Activated CD4-positive, alpha-beta T cell treated with anti-CD3 and anti-CD28 coated beads, Interleukin-2, amount 10 ng/mL, durations not matched to agents 24 days and 14 days (primary cell): ENCODE results near the gene B3GNT9. TPM values are rescaled to one million over a fixed set of nuclear protein-coding genes. Genes with fewer than 3 reads are reported as not detected.

Experiments used
- DNase-seq: peaks from one replicate; pipeline ENCODE4 v3.0.0; 2022
- H3K27ac Mint-ChIP-seq: one replicate; pipeline ENCODE4 v1.8.0; 2022; ENCODE audit warnings: mild to moderate bottlenecking, mixed read lengths
- H3K27me3 Mint-ChIP-seq: one replicate; pipeline ENCODE4 v1.8.0; 2022; ENCODE audit warnings: mixed read lengths
- H3K36me3 Mint-ChIP-seq: one replicate; pipeline ENCODE4 v1.8.0; 2022; ENCODE audit warnings: low read depth, mild to moderate bottlenecking, mixed read lengths
- H3K4me1 Mint-ChIP-seq: one replicate; pipeline ENCODE4 v1.8.0; 2021; ENCODE audit warnings: mixed read lengths
- H3K4me3 Mint-ChIP-seq: one replicate; pipeline ENCODE4 v1.8.0; 2022; ENCODE audit warnings: mild to moderate bottlenecking, moderate library complexity, mixed read lengths
- H3K9me3 Mint-ChIP-seq: one replicate; pipeline ENCODE4 v1.8.0; 2021; ENCODE audit warnings: mixed read lengths
- intact Hi-C: fragments of 100-400 bp; cut with micrococcal nuclease; formaldehyde crosslinking; loops from one replicate; pipeline ENCODE4 v1.15.1; 2023
- total RNA-seq: library from RNA; stranded (reverse); gene quantifications from 2 replicates; pipeline ENCODE4 v1.2.3, GENCODE V29; 2022

B3GNT9 gene
- total RNA-seq, 1 donor from 2014 or later = 5.6 TPM

- intact Hi-C loops = no loop called here
Measured at GRCh38 chr16:67191411-67191994, 40.7 kb upstream of the B3GNT9 start.

GRCh38 chr16:67190448-67191399 lies 39.9 kb upstream of the B3GNT9 start:
- DNase-seq = no peak
- peaks cover 34% of the 10 kb centered on the region for H3K36me3 Mint-ChIP-seq
- H3K4me3 Mint-ChIP-seq = no peak overlapping the region
- peaks cover under 1% of the 10 kb centered on the region for H3K27me3 Mint-ChIP-seq
- peak overlapping the region; percentile 88 for H3K27ac Mint-ChIP-seq
- H3K9me3 Mint-ChIP-seq = no peaks in the 10 kb centered on the region
- H3K4me1 Mint-ChIP-seq = peaks cover 25% of the 10 kb centered on the region
- intact Hi-C loops = no loop called here

More at GRCh38 chr16:67191411-67191994, 40.7 kb upstream of the B3GNT9 start:
- peaks cover 25% of the 10 kb centered on the region for H3K4me1 Mint-ChIP-seq
- peak overlapping the region; percentile 93 for H3K4me3 Mint-ChIP-seq
- no peaks in the 10 kb centered on the region for H3K9me3 Mint-ChIP-seq
- peak overlapping the region; percentile 88 for H3K27ac Mint-ChIP-seq
- H3K27me3 Mint-ChIP-seq = no peaks in the 10 kb centered on the region
- DNase-seq = no peak
- H3K36me3 Mint-ChIP-seq = peaks cover 40% of the 10 kb centered on the region

GRCh38 chr16:67190041-67190440 lies 39.2 kb upstream of the B3GNT9 start, which contains the start of gene EXOC3L1:
TSS of gene EXOC3L1 (minus strand) at chr16:67190136. CDS start at chr16:67189676, 460 bp downstream.
- intact Hi-C loops = no loop called here
- DNase-seq = no peak
- Mint-ChIP-seq H3K27me3 (peaks cover 7% of the 10 kb centered on the region), H3K36me3 (peaks cover 27% of the 10 kb centered on the region), H3K4me1 (peaks cover 32% of the 10 kb centered on the region), H3K27ac (no peak within 1 kb of the TSS), H3K9me3 (no peaks in the 10 kb centered on the region), H3K4me3 (no peak within 1 kb of the TSS)

- peaks cover 17% of the 10 kb centered on the region for H3K36me3 Mint-ChIP-seq
- H3K27me3 Mint-ChIP-seq = peaks cover 8% of the 10 kb centered on the region
- H3K27ac Mint-ChIP-seq = no peak overlapping the region
- DNase-seq = no peak
- H3K4me1 Mint-ChIP-seq = peaks cover 27% of the 10 kb centered on the region
- intact Hi-C loops = no loop called here
- no peaks in the 10 kb centered on the region for H3K9me3 Mint-ChIP-seq
- H3K4me3 Mint-ChIP-seq = no peak overlapping the region
Measured at GRCh38 chr16:67188798-67189197, 38.0 kb upstream of the B3GNT9 start.

- Mint-ChIP-seq H3K27me3 (peaks cover 8% of the 10 kb centered on the region), H3K4me1 (peaks cover 22% of the 10 kb centered on the region), H3K27ac (no peak overlapping the region), H3K9me3 (no peaks in the 10 kb centered on the region), H3K36me3 (peaks cover 12% of the 10 kb centered on the region), H3K4me3 (no peak overlapping the region)
- intact Hi-C loops = no loop called here
- no peak for DNase-seq
Measured at GRCh38 chr16:67188323-67188722, 37.5 kb upstream of the B3GNT9 start.

- no peak overlapping the region for H3K27ac Mint-ChIP-seq
- H3K4me1 Mint-ChIP-seq = peaks cover 16% of the 10 kb centered on the region
- H3K4me3 Mint-ChIP-seq = no peak overlapping the region
- intact Hi-C loops = no loop called here
- H3K27me3 Mint-ChIP-seq = peaks cover 8% of the 10 kb centered on the region
- H3K9me3 Mint-ChIP-seq = no peaks in the 10 kb centered on the region
- H3K36me3 Mint-ChIP-seq = peaks cover 4% of the 10 kb centered on the region
- DNase-seq = no peak
Measured at GRCh38 chr16:67187175-67187890, 36.5 kb upstream of the B3GNT9 start.

- intact Hi-C loops = no loop called here
Measured at GRCh38 chr16:67186550-67186950, 35.8 kb upstream of the B3GNT9 start.

GRCh38 chr16:67185651-67186134 lies 34.9 kb upstream of the B3GNT9 start:
- intact Hi-C loops = loop anchor here (1.0 kb wide), 3 partner anchors 167 to 231 kb away; no protein-coding TSS in a partner anchor
- H3K36me3 Mint-ChIP-seq = no peaks in the 10 kb centered on the region
- H3K27ac Mint-ChIP-seq = peak overlapping the region; percentile 75
- no peaks in the 10 kb centered on the region for H3K9me3 Mint-ChIP-seq
- no peak for DNase-seq
- H3K27me3 Mint-ChIP-seq = peaks cover 8% of the 10 kb centered on the region
- H3K4me3 Mint-ChIP-seq = no peak overlapping the region
- peaks cover 8% of the 10 kb centered on the region for H3K4me1 Mint-ChIP-seq

More at GRCh38 chr16:67186550-67186950, 35.8 kb upstream of the B3GNT9 start:
- H3K36me3 Mint-ChIP-seq = peaks cover 2% of the 10 kb centered on the region
- H3K4me3 Mint-ChIP-seq = no peak overlapping the region
- H3K27ac Mint-ChIP-seq = no peak overlapping the region
- H3K4me1 Mint-ChIP-seq = peaks cover 12% of the 10 kb centered on the region
- H3K27me3 Mint-ChIP-seq = peaks cover 8% of the 10 kb centered on the region
- no peaks in the 10 kb centered on the region for H3K9me3 Mint-ChIP-seq
- no peak for DNase-seq

- intact Hi-C loops = loop anchor here (1.0 kb wide), 3 partner anchors 167 to 231 kb away; no protein-coding TSS in a partner anchor
- H3K27ac Mint-ChIP-seq = peak overlapping the region; percentile 75
Measured at GRCh38 chr16:67184995-67185650, 34.3 kb upstream of the B3GNT9 start.

GRCh38 chr16:67184453-67184994 lies 33.7 kb upstream of the B3GNT9 start:
- DNase-seq = no peak
- no peaks in the 10 kb centered on the region for H3K9me3 Mint-ChIP-seq
- peaks cover 2% of the 10 kb centered on the region for H3K36me3 Mint-ChIP-seq
- no peak overlapping the region for H3K4me3 Mint-ChIP-seq
- peak overlapping the region; percentile 45 for H3K27ac Mint-ChIP-seq
- peaks cover 8% of the 10 kb centered on the region for H3K27me3 Mint-ChIP-seq
- peaks cover 12% of the 10 kb centered on the region for H3K4me1 Mint-ChIP-seq
- intact Hi-C loops = no loop called here

More at GRCh38 chr16:67184995-67185650, 34.3 kb upstream of the B3GNT9 start:
- H3K9me3 Mint-ChIP-seq = no peaks in the 10 kb centered on the region
- H3K36me3 Mint-ChIP-seq = no peaks in the 10 kb centered on the region
- H3K4me3 Mint-ChIP-seq = no peak overlapping the region
- DNase-seq = peak; percentile 96
- peaks cover 8% of the 10 kb centered on the region for H3K27me3 Mint-ChIP-seq
- peaks cover 8% of the 10 kb centered on the region for H3K4me1 Mint-ChIP-seq

- H3K9me3 Mint-ChIP-seq = no peaks in the 10 kb centered on the region
Measured at GRCh38 chr16:67183627-67184452, 33.0 kb upstream of the B3GNT9 start, which contains the start of gene MATCAP1. TSS of gene MATCAP1 (minus strand) at chr16:67183963. CDS start at chr16:67180610, 3,353 bp downstream.

GRCh38 chr16:67183284-67183626 lies 32.5 kb upstream of the B3GNT9 start:
- intact Hi-C loops = loop anchor here (1.0 to 2.0 kb wide), 5 partner anchors 9 to 64 kb away; partner anchors contain the start of genes E2F4, FHOD1 and NOL3
- Mint-ChIP-seq H3K27me3 (peaks cover 8% of the 10 kb centered on the region), H3K36me3 (peaks cover 3% of the 10 kb centered on the region), H3K27ac (no peak overlapping the region), H3K4me3 (no peak overlapping the region), H3K9me3 (no peaks in the 10 kb centered on the region), H3K4me1 (peaks cover 22% of the 10 kb centered on the region)
- DNase-seq = no peak

More at GRCh38 chr16:67183627-67184452, 33.0 kb upstream of the B3GNT9 start, which contains the start of gene MATCAP1:
- DNase-seq = peak; percentile 98
- intact Hi-C loops = loop anchor here (1.0 to 2.0 kb wide), 5 partner anchors 8 to 63 kb away; partner anchors contain the start of genes E2F4, FHOD1 and NOL3
- Mint-ChIP-seq H3K27me3 (peaks cover 8% of the 10 kb centered on the region), H3K27ac (peak within 1 kb of the TSS; percentile 45), H3K36me3 (peaks cover 3% of the 10 kb centered on the region), H3K4me3 (no peak within 1 kb of the TSS), H3K4me1 (peaks cover 18% of the 10 kb centered on the region)
